Raji (cell line): ENCODE data around the gene DEK.
A peak's percentile ranks its signal among the peaks of the same experiment; 100 is the strongest.

Experiments
- POLR2A ChIP-seq: IDR thresholded peaks from 2 replicates; pipeline ENCODE4 v1.6.1; 2011; ENCODE audit warnings: low read depth, low read length, control low read depth; ENCODE audit not compliant: insufficient read depth

The DEK gene, protein sequence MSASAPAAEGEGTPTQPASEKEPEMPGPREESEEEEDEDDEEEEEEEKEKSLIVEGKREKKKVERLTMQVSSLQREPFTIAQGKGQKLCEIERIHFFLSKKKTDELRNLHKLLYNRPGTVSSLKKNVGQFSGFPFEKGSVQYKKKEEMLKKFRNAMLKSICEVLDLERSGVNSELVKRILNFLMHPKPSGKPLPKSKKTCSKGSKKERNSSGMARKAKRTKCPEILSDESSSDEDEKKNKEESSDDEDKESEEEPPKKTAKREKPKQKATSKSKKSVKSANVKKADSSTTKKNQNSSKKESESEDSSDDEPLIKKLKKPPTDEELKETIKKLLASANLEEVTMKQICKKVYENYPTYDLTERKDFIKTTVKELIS

GRCh38 chr6:18264219-18264922 is at the start of gene DEK:
Gene DEK (minus strand): TSS chr6:18264530. CDS start chr6:18263987, 543 bp downstream.
- peak; percentile 55 for TF ChIP-seq POLR2A

GRCh38 chr6:18312368-18312767 is 48.0 kb upstream of the DEK start:
- TF ChIP-seq POLR2A: no peak

DNA sequence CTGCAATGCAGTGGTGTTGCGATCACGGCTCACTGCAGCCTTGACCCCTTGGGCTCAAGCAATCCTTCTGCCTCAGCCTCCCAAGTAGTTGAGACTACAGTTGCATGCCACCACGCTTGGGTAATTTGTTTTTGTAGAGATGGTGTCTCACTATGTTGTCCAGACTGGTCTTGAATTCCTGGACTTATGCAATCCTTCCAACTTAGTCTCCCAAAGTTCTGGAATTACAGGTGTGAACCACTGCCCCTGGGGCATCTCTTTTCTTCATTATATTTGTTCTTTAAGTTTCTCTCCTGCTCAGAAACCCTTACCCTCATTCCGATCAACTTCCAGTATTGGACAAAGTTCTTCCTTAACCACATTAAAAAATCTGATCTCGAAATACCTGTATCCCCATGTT is 44.7 kb upstream of the DEK start:
- TF ChIP-seq POLR2A: no peak

- TF ChIP-seq POLR2A: no peak
These were observed 43.9 kb upstream of the DEK start for GRCh38 chr6:18308070-18308735.

DNA sequence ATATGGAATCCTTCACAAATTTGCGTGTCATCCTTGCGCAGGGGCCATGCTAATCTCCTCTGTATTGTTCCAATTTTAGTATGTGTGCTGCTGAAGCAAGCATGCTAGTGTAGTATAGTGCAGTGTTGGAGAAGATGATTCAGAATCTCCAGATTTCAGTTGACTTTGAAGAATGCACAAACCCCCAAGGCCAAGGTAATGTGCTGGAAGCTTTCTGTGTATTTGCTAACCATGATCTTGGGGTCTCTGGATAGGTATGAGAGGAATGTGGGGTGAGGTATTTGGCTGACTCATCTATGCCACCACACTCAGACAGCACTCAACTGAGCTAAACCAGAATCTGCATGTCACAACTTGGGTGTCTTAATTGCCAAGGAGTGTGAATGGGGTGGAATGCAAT is 42.6 kb upstream of the DEK start:
- TF ChIP-seq POLR2A: no peak

DNA sequence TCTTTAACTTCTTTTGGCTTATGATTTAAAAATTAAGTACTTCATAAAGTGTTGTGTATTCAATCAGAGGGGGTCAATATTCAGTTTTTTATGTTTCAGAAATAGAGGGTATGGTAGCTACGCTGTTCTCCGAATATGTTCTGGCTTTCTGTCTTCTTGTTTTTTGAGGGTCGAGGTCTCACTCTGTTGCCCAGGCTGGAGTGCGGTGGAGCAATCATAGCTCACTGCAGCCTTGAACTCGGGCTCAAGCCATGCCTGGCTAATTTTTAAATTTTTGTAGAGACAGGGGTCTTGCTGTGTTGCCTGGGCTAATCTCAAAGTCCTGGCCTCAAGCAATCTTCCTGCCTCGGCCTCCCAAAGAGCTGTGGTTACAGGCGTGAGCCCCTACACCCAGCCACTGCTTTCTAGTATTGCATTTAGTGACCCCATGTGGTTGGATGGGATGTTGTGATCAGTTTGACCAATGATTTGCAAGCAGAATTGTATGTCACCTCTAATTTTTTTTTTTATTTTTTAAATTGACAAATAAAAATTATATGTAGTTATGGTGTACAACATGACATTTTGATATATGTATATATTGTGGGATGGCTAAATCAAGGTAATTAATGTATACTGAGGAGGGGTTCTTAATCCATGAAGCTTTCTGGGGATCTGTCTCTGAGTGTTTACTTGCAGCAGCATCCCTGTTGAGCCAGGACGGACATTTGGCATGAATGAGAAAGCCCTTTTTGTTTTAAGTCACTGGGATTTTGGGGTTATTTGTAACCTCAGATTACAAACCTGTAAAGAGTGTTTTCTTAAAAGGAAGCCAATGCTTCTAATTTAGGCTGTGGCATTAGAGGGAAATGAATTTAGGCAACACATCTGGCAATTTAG is 38.5 kb upstream of the DEK start:
- TF ChIP-seq POLR2A: no peak

DNA sequence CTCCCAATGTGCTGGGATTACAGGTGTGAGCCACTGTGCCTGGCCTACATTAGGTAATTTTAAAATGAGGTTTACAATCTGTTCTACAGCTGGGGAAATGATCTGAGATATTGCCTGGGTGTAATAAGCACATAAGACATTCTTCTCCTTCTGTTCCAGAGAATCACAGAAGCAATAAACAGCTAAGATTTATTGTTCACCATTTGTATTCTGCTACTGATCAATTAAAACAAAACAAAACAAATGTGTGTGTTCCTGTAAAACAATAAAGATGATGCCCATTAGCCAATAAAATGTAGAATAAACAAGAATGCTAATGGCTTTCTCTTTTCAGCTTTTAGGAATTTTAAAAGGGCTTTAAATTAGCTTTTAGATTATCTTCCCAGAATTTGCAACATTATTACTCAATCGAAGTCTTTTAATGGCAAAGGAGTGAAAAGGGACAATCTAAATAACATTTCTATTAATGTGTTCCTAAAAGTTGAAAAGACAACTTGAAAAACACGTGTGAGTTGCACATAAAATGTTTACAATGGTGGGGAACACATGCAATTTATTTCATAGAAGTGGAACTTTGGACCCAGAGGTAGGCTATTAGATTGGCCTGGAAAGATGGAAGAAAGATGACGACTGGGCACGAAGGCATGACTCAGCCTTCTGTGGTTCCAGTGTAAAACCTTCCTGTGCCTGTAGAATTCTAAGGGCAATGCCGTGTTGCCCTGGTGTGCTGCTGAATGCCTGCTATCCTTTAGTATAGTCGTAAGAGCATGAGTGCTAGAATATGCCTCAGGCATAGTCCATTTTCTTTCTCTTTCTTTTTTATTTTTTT is 29.0 kb upstream of the DEK start:
- TF ChIP-seq POLR2A: no peak

- no peak for TF ChIP-seq POLR2A
These were observed 25.0 kb upstream of the DEK start for GRCh38 chr6:18289283-18289682.

GRCh38 chr6:18284261-18284660 is 19.9 kb upstream of the DEK start:
- TF ChIP-seq POLR2A: no peak

DNA sequence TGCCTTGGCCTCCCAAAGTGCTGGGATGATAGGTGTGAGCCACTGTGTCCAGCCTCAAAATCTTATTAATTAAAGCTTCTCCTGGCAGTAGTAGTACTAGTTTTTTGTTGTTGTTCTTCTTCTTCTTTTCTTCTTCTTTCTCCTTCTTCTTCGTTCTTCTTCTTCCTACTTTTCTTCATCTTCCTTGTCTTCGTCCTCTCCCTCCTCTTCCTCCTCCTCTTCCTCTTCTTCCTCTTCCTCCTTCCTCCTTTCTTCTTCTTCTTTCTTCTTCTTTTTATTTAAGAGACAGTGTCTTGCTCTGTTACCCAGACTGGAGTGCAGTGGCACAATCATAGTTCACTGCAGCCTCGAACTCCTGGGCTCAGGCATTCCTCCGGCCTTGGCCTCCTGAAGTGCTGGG is 17.2 kb upstream of the DEK start:
- TF ChIP-seq POLR2A: no peak

DNA sequence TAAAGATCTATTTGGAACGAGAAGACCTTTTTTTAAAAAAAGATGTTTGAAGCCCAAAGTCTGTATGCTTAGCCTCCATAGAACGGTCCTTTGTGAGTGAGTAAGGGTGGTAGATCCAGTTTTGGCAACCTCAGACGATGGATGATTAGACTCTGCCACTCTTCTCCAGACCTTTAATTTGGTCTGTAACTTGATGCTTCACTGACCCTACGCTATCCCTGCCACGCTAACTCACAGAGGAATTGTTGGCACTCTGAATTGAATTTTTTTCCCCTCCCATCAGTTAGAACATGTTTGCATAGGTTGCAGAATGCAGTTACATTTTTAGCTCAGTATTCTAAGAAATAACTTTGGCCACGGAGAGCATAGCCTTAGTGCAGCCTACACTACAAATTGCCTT is 15.8 kb upstream of the DEK start:
- TF ChIP-seq POLR2A: no peak

DNA sequence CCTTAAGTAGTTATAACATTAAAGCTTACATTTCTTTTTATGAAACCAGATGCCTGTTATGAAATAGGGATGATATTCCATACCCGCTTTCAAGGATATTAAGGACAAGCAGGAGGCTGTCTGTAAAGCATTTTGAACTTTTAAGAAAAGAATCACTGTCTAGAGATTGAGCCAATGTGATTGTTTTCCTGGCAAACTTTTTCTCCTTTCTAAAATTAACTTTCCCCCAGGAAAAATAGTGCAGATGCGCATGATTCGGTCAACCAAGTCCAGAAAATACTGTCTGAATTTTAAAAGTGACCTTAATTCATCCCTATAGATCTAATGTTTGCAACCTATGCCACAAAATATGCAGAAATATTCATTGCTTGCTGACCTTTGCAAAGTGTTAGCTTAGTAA is 15.1 kb upstream of the DEK start:
- TF ChIP-seq POLR2A: no peak

- no peak for TF ChIP-seq POLR2A
These were observed 13.1 kb upstream of the DEK start for GRCh38 chr6:18277237-18278006.

- TF ChIP-seq POLR2A: no peak
These were observed 12.4 kb upstream of the DEK start for GRCh38 chr6:18276610-18277236.

DNA sequence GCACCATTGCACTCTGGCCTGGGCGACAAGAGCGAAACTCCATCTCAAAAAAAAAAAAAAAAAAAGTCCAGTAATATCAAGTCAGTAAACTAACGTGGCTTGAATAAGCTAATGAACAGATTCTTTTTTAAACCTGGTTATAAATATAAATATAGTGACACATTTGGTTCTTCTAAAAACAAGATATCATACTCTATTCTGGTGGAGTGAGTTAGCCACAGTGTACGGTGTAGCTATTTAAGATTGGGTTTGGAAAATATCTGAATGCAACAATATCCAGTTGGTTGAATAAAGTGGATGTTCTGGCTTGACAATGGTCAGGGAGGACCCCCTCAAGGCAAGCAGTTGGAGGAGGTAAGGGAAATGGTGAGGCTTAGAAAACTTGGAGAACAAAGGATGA is 5.9 kb upstream of the DEK start:
- no peak for TF ChIP-seq POLR2A
